Measurements from ENCODE around the gene OR8B12.

OR8B12 gene

GRCh38 chr11:124534051-124534450, 9.4 kb downstream of the OR8B12 start:
- WGBS (ENCODE audit: extremely low coverage, insufficient coverage, insufficient read length) = no CpG with 5 or more reads among the region's 2 CpGs
- H3K79me2 ChIP-seq (ENCODE audit: control insufficient read depth, insufficient read depth, low read length, poor library complexity) = no peaks in the 10 kb centered on the region
- peaks cover 2% of the 10 kb centered on the region in 2 experiments for H3K4me1 ChIP-seq (ENCODE audit: control insufficient read depth in 1 of 2, insufficient read depth in 2 of 2, low read length in 2 of 2)
- no peak overlapping the region for H2AFZ ChIP-seq (ENCODE audit: insufficient read depth, low read length, poor library complexity)
- H3K79me1 ChIP-seq (ENCODE audit: low read length) = no peaks in the 10 kb centered on the region
- H3K27me3 ChIP-seq (ENCODE audit: insufficient read depth, low read length) = no peaks in the 10 kb centered on the region
- no peaks in the 10 kb centered on the region for H3K9me3 ChIP-seq (ENCODE audit: insufficient read depth, low read depth, low read length)
- H3K36me3 ChIP-seq (ENCODE audit: control insufficient read depth in 1 of 2, insufficient read depth in 2 of 2, low read length in 2 of 2) = no peaks in the 10 kb centered on the region
- H3K27ac ChIP-seq (ENCODE audit: low read depth, low read length) = no peak overlapping the region
- H3K4me3 ChIP-seq (ENCODE audit: low read depth, low read length) = no peak overlapping the region
- no peak overlapping the region for H2BK12ac ChIP-seq (ENCODE audit: low read length)
- H2AK5ac ChIP-seq (ENCODE audit: low read length) = no peak overlapping the region
- no peak overlapping the region for H2BK5ac ChIP-seq (ENCODE audit: low read depth, low read length, poor library complexity)
- H3K14ac ChIP-seq (ENCODE audit: low read length) = no peak overlapping the region
- H3K4me2 ChIP-seq (ENCODE audit: low read length) = no peak overlapping the region
- H3K18ac ChIP-seq (ENCODE audit: low read length) = no peak overlapping the region
- H4K91ac ChIP-seq (ENCODE audit: low read depth, low read length) = no peak overlapping the region
- H3K9ac ChIP-seq (ENCODE audit: low read length) = peak overlapping the region; percentile 45
- no peak overlapping the region for H4K12ac ChIP-seq (ENCODE audit: low read depth, low read length)
- H3K4ac ChIP-seq (ENCODE audit: low read depth, low read length) = no peak overlapping the region
- H4K8ac ChIP-seq (ENCODE audit: low read depth, low read length) = no peak overlapping the region
- H2BK120ac ChIP-seq (ENCODE audit: insufficient read depth, low read length, poor library complexity) = no peak overlapping the region
- H3K23ac ChIP-seq (ENCODE audit: low read length) = no peak overlapping the region
- no peak for DNase-seq

GRCh38 chr11:124533626-124534025, 9.8 kb downstream of the OR8B12 start:
- H3K23ac ChIP-seq (ENCODE audit: low read length) = no peak overlapping the region
- no peak overlapping the region for H3K18ac ChIP-seq (ENCODE audit: low read length)
- H3K9me3 ChIP-seq (ENCODE audit: insufficient read depth, low read depth, low read length) = no peaks in the 10 kb centered on the region
- H4K12ac ChIP-seq (ENCODE audit: low read depth, low read length) = no peak overlapping the region
- H3K4me3 ChIP-seq (ENCODE audit: low read depth, low read length) = no peak overlapping the region
- H3K14ac ChIP-seq (ENCODE audit: low read length) = no peak overlapping the region
- DNase-seq = no peak
- no peak overlapping the region for H2AK5ac ChIP-seq (ENCODE audit: low read length)
- H2BK5ac ChIP-seq (ENCODE audit: low read depth, low read length, poor library complexity) = no peak overlapping the region
- H3K4me1 ChIP-seq (ENCODE audit: control insufficient read depth in 1 of 2, insufficient read depth in 2 of 2, low read length in 2 of 2) = peaks cover 2% of the 10 kb centered on the region in 2 experiments
- no peak overlapping the region for H2BK12ac ChIP-seq (ENCODE audit: low read length)
- H3K27me3 ChIP-seq (ENCODE audit: insufficient read depth, low read length) = no peaks in the 10 kb centered on the region
- H3K79me2 ChIP-seq (ENCODE audit: control insufficient read depth, insufficient read depth, low read length, poor library complexity) = no peaks in the 10 kb centered on the region
- H3K36me3 ChIP-seq (ENCODE audit: control insufficient read depth in 1 of 2, insufficient read depth in 2 of 2, low read length in 2 of 2) = no peaks in the 10 kb centered on the region
- no peak overlapping the region for H4K91ac ChIP-seq (ENCODE audit: low read depth, low read length)
- H3K4me2 ChIP-seq (ENCODE audit: low read length) = no peak overlapping the region
- H3K79me1 ChIP-seq (ENCODE audit: low read length) = no peaks in the 10 kb centered on the region
- no peak overlapping the region for H2AFZ ChIP-seq (ENCODE audit: insufficient read depth, low read length, poor library complexity)
- H3K27ac ChIP-seq (ENCODE audit: low read depth, low read length) = no peak overlapping the region
- no CpG with 5 or more reads among the region's 2 CpGs for WGBS (ENCODE audit: extremely low coverage, insufficient coverage, insufficient read length)
- no peak overlapping the region for H2BK120ac ChIP-seq (ENCODE audit: insufficient read depth, low read length, poor library complexity)
- no peak overlapping the region for H3K9ac ChIP-seq (ENCODE audit: low read length)
- H3K4ac ChIP-seq (ENCODE audit: low read depth, low read length) = no peak overlapping the region
- H4K8ac ChIP-seq (ENCODE audit: low read depth, low read length) = no peak overlapping the region

- no peak overlapping the region for H3K14ac ChIP-seq (ENCODE audit: low read length)
- H2AK5ac ChIP-seq (ENCODE audit: low read length) = no peak overlapping the region
- H3K4ac ChIP-seq (ENCODE audit: low read depth, low read length) = no peak overlapping the region
- no peak overlapping the region for H3K23ac ChIP-seq (ENCODE audit: low read length)
- H4K91ac ChIP-seq (ENCODE audit: low read depth, low read length) = no peak overlapping the region
- no peaks in the 10 kb centered on the region for H3K4me1 ChIP-seq (ENCODE audit: control insufficient read depth in 1 of 2, insufficient read depth in 2 of 2, low read length in 2 of 2)
- no peak overlapping the region for H2BK120ac ChIP-seq (ENCODE audit: insufficient read depth, low read length, poor library complexity)
- H3K9ac ChIP-seq (ENCODE audit: low read length) = no peak overlapping the region
- no peak overlapping the region for H3K4me3 ChIP-seq (ENCODE audit: low read depth, low read length)
- H2BK12ac ChIP-seq (ENCODE audit: low read length) = no peak overlapping the region
- no peak overlapping the region for H2AFZ ChIP-seq (ENCODE audit: insufficient read depth, low read length, poor library complexity)
- H3K79me2 ChIP-seq (ENCODE audit: control insufficient read depth, insufficient read depth, low read length, poor library complexity) = no peaks in the 10 kb centered on the region
- no peaks in the 10 kb centered on the region for H3K36me3 ChIP-seq (ENCODE audit: control insufficient read depth in 1 of 2, insufficient read depth in 2 of 2, low read length in 2 of 2)
- H3K27ac ChIP-seq (ENCODE audit: low read depth, low read length) = no peak overlapping the region
- H3K27me3 ChIP-seq (ENCODE audit: insufficient read depth, low read length) = no peaks in the 10 kb centered on the region
- no CpG with 5 or more reads among the region's 1 CpG for WGBS (ENCODE audit: extremely low coverage, insufficient coverage, insufficient read length)
- H4K12ac ChIP-seq (ENCODE audit: low read depth, low read length) = no peak overlapping the region
- H4K8ac ChIP-seq (ENCODE audit: low read depth, low read length) = no peak overlapping the region
- H3K4me2 ChIP-seq (ENCODE audit: low read length) = no peak overlapping the region
- H3K9me3 ChIP-seq (ENCODE audit: insufficient read depth, low read depth, low read length) = no peaks in the 10 kb centered on the region
- no peak overlapping the region for H3K18ac ChIP-seq (ENCODE audit: low read length)
- H2BK5ac ChIP-seq (ENCODE audit: low read depth, low read length, poor library complexity) = no peak overlapping the region
- H3K79me1 ChIP-seq (ENCODE audit: low read length) = no peaks in the 10 kb centered on the region
- no peak for DNase-seq
Observed at GRCh38 chr11:124520550-124520854, 23.0 kb downstream of the OR8B12 start.

DNA sequence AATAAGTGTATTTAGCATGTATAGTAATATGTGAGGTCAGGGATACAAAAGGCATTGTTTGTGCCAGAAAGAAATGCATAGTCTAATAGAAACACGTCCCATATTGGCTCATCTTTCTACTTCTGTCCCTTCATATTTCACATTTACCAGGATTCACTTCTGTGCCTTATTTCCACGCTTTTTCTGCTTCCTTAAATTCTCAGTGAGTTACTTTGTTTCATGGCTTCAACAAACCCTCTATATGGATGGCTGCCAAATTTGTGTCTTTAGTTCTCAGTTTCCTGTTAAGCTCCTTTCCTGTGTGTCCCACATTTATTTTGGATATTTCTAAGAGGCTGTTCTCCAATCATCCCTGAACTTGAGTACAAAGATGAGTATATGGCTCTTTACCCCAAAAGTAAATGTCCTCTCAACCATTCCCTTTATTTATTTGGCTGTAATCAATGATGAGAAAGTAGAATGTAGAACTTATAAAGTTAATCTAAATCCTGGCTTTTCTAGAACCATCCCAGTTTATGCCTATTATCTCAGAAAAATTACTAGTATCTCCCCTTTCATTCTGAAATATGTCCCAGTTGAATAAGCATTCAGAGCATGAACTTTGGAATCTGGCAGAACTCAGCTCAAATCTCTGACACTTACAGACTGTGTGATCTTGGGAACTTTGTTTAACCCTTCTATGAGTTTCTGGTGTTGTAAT, 23.5 kb downstream of the OR8B12 start:
- Histone ChIP-seq H3K36me3 (ENCODE audit: control insufficient read depth in 1 of 2, insufficient read depth in 2 of 2, low read length in 2 of 2) (no peaks in the 10 kb centered on the region), H3K27me3 (ENCODE audit: insufficient read depth, low read length) (no peaks in the 10 kb centered on the region), H2BK12ac (ENCODE audit: low read length) (no peak overlapping the region), H2AFZ (ENCODE audit: insufficient read depth, low read length, poor library complexity) (no peak overlapping the region), H4K12ac (ENCODE audit: low read depth, low read length) (no peak overlapping the region), H2AK5ac (ENCODE audit: low read length) (no peak overlapping the region), H3K14ac (ENCODE audit: low read length) (no peak overlapping the region), H3K4me3 (ENCODE audit: low read depth, low read length) (no peak overlapping the region), H4K8ac (ENCODE audit: low read depth, low read length) (no peak overlapping the region), H4K91ac (ENCODE audit: low read depth, low read length) (no peak overlapping the region), H2BK5ac (ENCODE audit: low read depth, low read length, poor library complexity) (no peak overlapping the region), H2BK120ac (ENCODE audit: insufficient read depth, low read length, poor library complexity) (no peak overlapping the region), H3K9ac (ENCODE audit: low read length) (no peak overlapping the region), H3K27ac (ENCODE audit: low read depth, low read length) (no peak overlapping the region), H3K4me2 (ENCODE audit: low read length) (no peak overlapping the region), H3K18ac (ENCODE audit: low read length) (no peak overlapping the region), H3K79me1 (ENCODE audit: low read length) (no peaks in the 10 kb centered on the region), H3K4ac (ENCODE audit: low read depth, low read length) (no peak overlapping the region), H3K9me3 (ENCODE audit: insufficient read depth, low read depth, low read length) (no peaks in the 10 kb centered on the region), H3K79me2 (ENCODE audit: control insufficient read depth, insufficient read depth, low read length, poor library complexity) (no peaks in the 10 kb centered on the region), H3K23ac (ENCODE audit: low read length) (no peak overlapping the region), H3K4me1 (ENCODE audit: control insufficient read depth in 1 of 2, insufficient read depth in 2 of 2, low read length in 2 of 2) (no peaks in the 10 kb centered on the region)
- no CpG with 5 or more reads among the region's 2 CpGs for WGBS (ENCODE audit: extremely low coverage, insufficient coverage, insufficient read length)
- no peak for DNase-seq
